ENCODE measurements around the gene DTNB.
"Not testable (repeated sequence)": the region's sequence is repeated elsewhere in the genome, so short reads cannot be mapped to it uniquely, and the experiment has no call there.

Gene DTNB
- total RNA-seq: 6.2 to 27.0 (median 18.2) reads per million in 3 experiments

DNA sequence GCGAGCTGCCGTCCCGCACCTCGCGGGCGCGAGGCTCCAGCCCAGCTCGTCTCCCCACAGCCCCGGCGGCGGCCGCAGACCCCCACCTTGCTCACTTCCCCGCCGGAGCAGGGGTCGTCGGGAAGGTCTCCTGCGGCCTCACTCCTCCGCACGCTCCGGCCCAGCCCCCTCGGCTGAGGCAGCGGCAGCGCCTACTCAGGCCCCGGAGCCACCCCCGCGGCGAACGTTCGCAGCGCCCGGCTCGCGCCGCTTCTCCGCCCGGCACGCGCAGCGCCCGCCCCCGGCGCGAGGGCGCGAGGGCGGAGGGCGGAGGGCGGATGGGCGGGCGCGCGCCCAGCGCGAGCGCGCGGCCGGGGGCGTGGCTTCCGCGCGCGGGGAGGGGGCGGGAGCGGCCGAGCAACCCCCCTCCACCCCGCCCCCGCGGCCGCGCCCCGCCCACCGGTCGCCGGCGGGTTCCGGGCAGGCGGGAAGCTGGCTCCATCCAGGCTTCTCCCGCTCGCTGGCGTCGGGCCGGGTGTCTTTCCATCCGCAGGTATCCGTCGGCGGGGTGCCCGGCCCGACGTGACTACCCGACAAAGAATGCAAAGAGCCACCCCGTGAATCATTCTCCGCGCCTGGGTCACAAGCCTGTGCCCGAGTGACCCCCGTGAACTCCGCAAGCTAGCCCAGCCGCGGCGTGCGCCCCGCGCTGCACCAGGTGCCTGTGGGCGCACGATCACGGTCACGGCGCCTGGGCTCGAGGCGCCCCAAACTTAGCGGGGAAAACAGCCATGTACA, at the start of gene DTNB:
TSS of gene DTNB (minus strand) at position 278 of the 777 bp plus-strand sequence. CDS start 20,917 bp downstream, outside the sequence.
- peak; percentile 70 for DNase-seq

DNA sequence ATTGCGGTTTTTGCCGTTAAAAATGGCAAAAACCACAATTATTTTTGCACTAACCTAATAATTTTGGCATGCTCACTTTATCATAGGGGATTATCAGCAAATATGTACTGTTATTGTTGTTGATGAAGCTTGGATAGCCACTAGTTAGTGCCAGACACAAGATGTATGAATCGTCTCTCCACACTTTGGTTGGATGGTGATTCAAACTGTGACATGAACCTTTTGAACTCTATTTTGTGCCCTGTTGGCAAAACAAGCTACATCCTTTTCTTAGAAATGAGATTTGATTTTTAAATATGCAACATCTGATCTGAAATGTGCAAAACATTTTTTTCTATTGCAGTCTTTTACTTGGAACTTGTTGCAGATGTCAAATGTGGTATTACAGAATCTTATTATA, 48.8 kb upstream of the DTNB start:
- DNase-seq: no peak

DNA sequence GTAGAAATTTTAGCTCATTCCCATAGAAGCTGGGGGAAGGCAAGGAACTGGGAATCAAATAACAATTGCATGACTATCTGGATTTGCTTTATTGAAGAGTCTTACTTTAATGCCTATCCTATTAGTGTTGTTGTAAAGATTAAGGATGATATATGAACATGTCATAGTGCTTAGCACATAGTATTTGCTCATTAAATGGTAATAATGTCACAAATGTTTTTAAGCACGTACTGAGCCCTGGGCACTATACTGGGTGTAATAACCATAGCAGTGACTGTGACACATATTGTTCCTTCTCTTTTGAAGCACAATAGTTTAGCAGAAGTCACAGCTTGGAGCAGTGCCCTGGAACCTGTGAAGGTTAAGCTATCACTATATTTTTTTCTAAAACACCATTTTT, 47.2 kb upstream of the DTNB start:
- DNase-seq: no peak

DNA sequence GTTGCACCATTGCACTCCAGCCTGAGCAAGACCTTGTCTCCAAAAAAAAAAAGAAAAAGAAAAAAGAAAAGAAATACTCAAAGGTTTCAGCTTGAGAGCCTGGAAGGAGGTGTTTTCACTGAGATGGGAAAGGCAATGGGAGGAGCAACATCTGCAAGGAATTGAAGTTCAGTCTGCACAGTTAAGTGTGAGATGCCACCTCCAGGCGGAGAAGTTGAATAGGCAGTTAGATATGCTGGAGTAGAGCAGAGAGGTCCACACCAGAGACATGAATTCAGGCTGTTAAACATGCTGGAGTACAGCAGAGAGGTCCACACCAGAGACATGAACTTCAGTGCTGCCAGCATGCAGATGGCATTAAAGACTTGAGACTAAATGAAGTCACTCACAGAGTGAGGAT, 41.4 kb upstream of the DTNB start:
- DNase-seq: no peak

DNA sequence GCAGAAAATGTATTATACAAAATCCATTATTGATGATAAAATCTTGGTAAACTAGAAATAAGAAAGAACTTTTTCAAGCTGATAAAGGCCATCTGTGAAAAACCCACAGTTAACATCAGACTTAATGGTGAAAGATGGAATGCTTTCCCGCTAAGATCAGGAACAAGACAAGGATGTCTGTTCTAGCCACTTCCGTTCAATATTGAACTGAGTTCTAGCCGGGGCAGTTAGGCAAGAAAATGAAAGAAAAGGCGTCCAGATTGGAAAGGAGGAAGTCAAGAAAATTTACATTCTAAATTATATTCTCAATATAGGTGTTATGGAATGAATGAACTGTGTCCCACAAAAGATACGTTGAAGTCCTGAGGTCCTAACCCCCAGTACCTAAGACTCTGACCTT, 39.1 kb upstream of the DTNB start:
- DNase-seq: no peak

DNA sequence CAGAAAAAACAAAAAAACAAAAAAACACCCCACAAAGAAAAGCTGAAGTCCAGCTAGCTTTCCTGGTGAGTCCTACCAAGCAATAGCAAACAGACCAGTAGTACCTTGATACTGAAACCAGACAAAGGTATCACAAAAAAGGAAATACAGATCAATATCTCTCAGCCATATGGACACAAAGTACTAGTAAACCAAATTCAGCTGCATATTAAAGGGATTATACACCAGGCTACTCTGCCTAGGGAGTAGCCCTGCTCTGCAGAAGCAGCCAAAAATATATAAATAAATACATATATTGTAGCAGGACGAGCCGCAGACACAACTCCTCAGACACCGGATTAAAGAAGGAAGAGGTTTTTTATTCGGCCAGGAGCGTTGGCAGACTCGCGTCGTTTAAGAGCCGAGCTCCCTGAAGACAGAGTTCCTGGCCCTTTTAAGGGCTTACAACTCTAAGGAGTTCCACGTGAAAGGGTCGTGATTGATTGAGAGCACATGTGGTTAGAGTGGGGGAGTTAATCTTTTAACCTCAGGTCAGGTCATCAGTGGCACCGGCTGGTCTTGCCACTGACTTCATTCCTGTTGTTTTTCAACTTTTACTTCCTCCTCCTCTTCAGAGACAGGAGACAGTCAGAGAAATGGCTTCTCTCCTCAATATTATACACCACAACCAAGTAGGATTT, 38.4 kb upstream of the DTNB start:
- no peak for DNase-seq

DNA sequence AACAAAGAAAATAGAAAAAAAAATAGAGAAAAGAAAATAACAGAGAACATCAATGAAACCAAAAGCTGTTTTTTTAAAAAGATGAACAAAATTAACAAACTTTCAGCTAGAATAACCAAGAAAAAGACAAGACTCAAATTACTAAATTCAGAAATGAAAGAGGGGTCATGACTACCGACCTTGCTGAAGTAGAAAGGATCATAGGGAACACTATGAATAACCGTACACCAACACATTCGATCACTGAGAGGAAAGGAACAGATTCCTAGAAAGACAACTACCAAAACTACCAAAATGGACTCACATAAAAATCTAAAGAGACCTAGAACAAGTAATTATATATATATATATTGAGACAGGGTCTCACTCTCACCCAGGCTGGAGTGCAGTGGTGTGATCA, 37.4 kb upstream of the DTNB start:
- DNase-seq: no peak

DNA sequence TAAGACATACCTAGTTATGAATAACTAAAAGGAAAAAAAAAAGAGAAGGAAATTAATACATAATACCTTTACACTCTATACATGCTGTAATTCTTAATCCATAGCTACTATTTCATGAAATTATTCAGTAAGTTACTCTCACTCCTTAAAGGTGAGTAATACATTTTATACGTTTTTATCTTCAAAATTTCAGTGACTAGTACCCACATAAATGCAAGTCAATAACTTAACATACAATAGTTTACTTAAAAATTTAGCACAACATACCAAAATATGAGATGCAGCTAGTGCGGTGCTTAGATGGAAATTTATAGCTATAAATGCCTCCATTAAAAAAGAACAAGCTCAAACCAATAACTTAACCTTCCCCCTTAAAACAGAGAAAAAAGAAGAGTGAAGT, 36.0 kb upstream of the DTNB start:
- no peak for DNase-seq

DNA sequence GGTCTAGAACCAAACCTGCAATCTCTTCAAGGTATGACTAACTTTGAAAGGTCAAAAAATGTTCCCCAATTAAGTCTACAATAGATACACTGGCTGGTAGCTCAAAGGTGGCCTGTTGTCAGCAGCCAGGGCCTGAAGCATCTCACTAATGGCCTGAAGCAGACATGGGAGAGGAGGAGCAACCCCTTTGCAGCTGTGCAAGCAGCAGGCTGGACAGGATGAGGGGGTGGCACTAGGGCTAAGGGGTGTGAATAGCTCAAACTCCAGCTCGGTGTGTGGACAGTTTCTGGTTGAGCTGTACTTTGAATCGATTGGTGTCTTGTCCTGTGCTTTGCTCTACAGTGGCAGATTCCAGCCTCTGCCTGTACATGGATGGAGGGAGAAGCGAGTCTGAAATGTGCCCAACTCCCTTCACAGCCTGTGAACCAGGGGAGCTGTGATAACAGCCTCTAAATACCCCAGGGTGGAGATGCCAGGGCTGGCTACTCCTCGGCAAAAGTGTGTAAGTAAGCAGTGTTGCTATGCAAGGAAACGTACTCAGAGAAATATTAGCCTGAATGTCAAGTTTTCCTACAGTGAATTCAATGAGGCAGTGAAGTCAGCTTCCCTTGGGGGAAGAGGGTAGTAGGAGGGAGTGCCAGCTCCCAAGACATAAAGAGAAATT, 34.7 kb upstream of the DTNB start:
- no peak for DNase-seq

DNA sequence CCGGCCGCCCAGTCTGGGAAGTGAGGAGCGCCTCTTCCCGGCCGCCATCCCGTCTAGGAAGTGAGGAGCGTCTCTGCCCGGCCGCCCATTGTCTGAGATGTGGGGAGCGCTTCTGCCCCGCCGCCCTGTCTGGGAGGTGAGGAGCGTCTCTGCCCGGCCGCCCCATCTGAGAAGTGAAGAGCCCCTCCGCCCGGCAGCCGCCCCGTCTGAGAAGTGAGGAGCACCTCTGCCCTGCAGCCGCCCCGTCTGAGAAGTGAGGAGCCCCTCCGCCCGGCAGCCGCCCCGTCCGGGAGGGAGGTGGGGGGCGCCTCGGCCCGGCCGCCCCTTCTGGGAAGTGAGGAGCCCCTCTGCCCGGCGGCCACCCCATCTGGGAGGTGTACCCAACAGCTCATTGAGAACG, 32.2 kb upstream of the DTNB start:
- not testable (repeated sequence) for DNase-seq

DNA sequence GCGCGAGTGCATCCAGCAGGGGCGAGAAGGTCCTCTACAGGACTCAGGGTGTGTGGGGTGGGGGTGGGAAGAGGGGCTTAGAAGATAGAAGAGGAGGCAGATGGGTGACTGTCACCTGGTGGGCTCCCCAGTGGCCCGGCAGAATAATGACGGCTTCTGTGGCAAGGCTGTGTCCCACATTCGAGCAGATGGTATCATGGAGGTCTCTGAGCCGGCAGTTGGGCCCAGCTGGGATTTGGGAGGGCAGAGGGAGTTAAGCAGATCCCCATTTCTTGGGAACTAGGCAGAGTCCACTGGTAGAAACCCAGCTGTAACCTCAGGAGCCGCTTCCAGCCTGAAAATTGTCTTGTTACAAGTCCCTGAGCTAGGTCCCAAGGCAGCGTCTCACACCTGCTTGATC, 28.4 kb upstream of the DTNB start:
- DNase-seq: no peak

DNA sequence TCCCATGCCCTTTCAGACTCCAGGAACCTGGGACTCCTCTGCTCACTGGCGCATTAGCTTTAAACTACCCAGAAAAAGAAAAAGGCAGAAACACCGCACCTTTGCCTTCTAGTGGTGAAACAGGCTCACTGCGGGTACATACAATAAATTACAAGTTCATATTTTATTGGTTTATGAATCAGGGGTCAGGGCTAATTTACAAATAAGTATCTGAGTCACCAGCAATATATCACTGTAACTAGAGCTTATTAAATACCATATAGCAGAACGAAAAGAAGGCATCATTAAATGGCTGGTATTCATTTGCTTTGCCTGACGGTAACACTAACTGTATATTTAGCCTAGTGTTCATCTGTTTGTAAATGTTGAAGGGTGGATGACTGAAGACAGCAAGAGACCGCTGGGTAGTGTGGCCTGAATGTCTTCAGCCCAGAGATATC, 26.9 kb upstream of the DTNB start:
- peak; percentile 20 for DNase-seq

DNA sequence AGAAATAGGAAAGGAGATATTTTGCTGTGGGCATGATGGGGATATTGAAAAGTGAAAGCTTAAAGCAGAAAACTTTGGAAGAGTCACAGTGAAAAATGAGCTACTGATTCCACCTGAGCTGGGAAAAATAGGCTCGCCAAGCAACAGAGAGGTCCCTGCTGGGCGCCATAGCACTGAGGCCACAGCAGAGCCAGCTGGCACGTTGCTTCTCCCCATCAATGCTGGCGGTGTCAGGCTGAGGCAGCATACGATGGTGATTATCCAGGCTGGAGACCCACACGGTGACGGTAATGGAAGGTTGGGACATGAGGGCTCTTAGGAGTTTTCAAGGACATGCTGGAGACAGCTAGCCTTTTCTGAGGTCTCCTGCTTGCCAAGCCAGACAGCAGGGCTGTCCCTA, 25.8 kb upstream of the DTNB start:
- DNase-seq: no peak

DNA sequence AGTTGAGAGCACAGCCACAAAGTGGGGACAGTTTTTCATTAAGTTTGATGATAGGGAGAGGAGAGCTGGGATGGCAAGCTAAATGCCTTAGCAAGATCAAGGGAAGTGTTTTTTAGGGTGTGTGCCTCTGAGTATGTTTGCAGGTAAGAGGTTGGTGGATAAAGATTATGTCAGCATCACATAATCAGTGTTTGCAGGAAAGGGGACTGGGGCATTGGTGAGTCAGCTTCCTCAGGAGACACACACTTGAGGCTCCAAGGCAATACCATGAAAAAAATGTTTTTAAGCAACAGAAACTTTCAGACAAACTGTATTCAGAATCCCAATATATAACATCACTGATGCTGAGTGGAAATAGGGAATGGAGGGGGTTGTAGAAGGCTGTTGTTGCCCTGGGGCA, 25.4 kb upstream of the DTNB start:
- DNase-seq: no peak

DNA sequence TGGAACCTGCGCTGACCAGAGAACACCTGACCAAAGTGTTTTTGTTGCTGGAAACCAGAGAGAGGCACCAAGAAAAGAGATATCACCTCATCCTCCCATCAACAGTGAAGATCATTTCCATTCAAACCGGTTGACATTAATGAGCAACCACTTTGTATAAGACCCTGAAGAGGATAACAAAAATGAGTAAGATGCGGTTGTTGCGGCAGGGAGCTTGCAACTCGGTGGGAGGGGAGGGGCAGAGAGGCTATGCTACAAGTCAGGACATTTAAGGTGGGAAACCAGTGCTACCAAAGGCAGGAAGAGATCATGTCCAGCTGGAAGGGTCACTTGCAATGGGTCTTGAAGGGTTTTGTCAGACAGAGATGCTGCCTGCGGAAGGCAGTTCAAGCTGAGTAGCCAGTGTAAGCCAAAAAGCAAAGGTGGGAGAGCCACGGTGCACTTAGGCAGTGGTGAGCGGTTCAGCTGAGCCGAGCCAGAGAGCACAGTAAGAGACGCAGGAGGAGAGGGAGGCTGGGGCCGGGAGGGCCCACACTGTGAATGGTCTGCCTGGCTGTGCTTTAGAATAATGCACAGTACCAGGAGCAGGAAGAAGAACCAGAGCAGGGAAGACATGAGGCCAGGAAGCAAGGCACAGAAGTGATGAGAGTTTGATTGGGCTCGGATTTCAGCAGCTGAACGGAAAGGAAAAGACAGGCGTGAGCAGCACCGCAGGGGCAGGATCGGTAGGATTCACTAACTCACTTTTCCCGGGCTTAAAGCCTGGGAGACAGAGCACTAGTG, 24.4 kb upstream of the DTNB start:
- DNase-seq: no peak

DNA sequence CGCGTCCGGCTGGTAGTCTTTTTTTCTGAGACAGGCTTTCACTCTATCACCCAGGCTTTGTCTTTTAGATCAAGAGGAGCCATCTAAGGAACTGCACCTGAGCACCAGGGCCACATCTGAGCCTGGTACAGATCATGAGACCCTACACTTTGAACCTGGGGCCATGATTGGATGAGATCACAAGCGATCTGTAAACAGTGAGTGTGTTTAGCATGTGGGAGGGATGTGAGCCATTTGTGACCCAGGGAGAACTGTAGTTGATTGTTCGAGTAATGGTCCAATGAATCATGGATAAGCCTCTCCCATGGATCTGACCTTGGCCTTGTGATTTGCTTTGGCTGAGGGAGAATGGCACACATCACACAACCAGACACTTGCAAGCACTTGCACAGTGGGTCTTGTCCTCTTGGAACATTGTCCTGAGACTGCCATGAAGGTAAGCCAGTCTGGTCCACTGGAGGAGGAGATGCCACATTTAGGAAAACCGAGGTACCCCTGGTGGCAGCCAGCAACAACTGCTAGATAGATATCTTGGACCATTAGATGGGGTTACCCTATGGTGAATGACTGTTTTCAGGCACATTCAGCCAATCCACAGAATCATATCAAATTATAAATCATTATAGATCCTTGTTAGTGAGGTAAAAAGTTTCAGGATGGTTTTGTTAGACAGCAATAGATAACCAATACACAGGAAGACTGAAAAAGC, 19.5 kb upstream of the DTNB start:
- DNase-seq: no peak

DNA sequence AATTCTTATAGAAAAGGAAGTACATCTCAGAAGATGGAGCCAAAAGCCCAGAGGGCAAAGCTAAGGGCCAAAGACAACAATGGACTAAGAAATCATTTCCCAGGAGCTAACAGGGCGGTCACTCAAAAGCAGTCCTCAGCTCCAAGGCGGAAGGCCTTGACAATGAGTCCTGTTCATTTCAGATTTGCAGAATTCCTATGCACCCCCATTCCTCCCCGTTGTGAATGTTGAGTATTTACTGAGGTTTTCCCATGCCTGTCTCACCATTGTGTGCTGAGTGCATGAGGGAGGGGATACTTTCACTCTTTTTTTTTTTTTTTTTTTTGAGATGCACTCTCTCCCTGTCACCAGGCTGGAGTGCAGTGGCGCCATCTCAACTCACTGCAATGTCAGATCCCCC, 18.8 kb upstream of the DTNB start:
- DNase-seq: no peak

DNA sequence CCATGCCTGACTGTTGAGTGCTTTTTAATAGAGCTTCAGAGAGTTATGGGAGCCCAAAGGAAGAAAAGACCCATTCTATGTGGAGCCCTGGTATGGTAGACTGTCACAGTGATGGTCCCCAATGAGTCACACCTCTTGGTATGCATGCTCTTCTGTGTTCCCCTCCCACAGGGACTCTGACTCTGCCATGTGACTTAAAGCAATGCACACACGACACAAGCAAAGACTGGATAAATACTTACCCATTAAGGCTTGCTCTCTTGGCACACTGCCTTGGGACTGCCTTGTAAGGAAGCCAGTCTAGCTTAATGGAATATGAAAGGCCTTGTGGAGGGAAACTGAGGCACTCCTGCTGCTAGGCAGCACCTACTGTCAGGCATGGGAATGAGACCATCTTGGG, 16.7 kb upstream of the DTNB start:
- DNase-seq: no peak

DNA sequence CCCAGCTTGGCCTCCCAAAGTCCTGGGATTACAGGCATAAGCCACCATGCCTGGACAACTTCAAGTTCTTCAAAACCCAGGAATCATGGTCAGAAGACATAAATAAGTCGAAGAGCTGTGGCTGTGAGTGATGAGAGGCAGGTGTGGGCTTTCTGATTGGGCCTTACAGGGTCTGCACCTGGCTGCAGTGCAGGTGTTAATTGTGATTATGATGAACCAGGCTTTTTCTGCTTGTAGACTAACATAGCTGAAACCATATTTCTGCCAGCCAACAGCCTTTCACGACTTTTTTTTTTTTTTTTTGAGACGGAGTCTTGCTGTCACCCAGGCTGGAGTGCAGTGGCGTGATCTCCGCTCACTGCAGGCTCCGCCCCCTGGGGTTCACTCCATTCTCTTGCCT, 14.9 kb upstream of the DTNB start:
- no peak for DNase-seq

DNA sequence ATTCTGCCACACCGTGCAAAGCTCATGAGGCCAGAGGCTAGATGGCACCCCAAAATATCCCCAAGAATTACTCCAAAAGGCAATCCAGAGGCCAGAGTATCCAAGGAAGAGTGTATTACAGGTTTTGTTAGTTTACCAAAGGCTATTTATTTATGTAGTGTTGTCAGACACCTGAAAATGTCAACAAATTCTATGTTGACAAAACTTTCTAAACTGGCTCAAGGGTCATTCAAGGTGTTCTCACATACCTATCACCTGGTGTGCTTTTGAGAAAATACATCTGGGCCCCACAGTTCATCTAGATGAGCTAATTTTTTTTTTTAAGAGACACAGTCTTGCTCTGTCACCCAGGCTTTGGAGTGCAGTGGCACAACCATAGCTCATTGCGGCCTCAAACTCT, 12.4 kb upstream of the DTNB start:
- DNase-seq: no peak

DNA sequence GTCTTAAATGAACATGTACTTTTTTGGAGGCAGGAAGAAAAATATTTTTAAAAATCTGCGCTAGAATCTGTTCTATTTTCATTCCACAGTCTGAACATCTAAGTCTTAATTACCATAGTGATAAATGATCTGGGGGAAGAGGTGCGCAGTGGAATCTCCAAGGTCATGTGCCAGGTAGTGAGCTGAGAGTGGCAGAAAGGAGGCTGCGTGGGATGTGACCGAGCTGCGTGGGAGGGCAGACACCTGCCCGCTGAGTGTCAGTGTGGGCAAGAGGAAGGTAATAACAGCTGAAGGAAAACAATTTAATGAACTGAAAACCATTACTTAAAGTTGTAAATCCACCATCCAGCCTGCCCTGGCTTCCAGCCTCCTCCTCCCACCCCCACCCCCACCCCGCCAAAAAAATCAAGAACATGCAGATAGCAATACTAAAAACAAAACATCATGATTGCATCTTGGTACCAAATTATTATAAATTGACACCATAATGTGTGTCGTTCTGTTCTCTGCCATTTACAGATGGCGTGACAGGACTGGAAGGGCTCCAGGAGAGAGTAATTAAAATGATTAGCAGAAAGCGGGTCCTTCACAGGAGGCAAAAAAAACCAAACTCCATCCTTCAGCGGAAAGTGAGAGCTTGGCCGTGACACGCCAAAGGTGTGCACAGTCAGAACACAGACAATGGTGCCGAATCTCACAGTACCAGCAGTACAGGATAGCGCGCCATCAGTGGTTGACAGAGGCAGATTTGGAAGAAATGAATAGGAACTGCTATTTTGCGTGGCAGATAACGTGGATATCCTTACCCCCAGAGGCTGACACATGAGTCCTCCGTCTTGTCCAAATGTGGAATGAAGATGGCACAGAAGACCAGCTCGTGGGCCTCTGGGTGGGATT, 11.4 kb upstream of the DTNB start:
- no peak for DNase-seq
